NOMO-1 treated with DMSO at 0.1 percent for 48 hours (cell line): ENCODE measurements around the gene ITGB8.

ENCODE experiments used
- DNase-seq: peaks from one replicate; lab custom pipeline; 2025; ENCODE audit not compliant: unreplicated experiment; lab: John Stamatoyannopoulos, UW

ITGB8 gene

DNA sequence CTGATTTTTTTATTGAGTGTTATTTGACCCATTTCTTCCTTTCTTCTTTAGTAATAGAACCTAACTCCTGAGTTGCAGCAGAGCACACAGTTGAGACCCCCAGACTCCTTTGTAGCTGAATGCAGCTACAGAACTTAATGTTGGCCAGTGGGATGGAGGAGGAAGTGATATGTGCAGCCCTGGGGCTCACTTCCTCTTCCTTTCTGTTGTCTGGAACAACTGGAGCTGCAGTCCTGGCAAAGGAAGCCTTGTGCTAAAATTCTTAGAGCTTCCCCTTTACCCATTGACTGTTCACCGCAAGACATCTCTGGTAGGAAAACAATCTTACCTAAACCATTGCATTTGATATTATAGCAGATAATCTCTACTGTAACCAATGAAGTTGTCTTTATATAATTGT is 86.6 kb downstream of the ITGB8 start:
- DNase-seq, result peak; percentile 87

DNA sequence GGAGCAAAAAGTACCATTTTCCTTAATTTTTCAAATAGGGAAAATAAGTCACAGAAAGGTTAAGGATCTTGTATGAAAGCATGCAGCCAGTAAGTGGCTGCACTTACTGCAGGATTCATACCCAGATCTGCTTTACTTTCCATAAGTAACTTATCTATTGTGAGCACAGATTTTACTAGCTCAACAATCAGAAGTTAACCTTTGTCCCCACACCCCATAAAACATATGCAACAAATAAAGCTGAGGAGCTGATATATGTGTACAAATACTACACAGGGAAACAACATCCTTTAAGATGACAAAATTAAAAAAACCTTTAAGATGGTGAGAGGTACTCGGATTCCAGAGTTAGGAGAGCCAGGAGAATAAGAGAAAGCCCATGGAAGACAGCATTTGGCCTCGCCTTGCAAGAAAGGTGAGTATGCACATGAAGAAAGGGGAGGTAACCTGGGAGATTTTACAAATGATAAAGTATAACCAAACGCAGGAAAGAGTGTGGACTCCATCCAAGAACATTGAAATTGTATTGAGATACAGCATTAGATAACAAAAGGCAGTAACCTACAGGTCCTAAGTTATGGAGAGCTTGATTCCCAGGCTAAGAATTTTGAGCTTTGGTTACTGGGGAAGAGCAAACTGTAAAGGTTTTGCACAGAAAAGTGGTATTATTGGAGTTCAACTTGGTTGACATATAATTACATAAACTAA is 87.1 kb downstream of the ITGB8 start:
- DNase-seq, result no peak

DNA sequence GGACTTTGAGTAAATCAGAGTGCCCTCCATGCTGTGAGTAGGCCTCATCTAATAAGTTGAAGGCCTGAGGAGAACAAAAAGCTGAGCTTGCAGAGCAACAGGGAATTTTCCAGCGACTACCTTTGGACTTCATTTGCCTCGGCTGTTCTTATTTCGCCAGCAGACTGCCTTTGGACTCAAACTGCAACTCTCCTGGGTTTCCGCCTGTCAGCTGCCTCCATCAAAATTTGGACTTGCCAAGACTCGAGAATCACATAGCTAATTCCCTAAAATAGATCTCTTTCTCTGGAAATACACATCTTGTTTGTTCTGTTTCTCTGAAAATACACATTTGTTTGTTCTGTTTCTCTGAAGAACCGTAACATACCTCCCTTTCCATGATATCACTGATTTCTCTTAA is 93.8 kb downstream of the ITGB8 start:
- DNase-seq, result no peak

DNA sequence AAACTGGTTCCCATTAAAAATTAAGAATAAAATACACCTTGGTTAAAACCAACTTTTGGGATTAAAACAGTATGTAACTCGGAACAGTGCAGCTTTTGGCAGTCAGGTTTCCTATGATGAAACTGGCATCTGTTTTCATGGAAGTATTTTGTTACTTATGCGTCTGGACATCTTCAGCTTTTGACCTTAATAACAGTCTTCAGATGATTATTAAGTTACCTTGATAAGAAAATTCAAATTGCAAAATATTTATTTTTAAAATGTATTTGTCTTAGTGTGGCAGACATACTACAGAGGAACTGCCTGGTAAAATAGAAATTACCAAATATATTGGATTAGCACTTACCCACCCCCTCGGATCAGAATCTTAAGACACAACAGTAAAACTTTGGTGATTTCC is 100.0 kb downstream of the ITGB8 start:
- DNase-seq, result no peak

DNA sequence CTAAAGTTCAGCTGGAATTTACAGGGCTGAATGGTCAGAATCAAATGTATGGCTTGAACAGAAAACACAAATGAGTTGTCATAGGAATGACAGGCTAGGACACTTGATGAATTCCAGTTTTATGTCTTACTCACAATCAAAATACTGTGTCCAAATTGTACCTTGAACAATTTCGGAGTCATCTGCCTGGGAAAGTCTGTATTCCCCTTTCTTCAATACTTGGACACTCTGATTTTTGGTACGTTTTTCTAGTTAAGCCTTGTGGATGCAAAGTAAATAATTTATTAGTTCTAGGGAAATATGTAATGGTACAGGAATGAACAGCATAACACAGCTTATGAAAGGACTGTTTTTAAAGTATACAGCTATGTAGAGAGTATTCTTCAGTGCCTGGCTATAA is 100.4 kb downstream of the ITGB8 start:
- no peak for DNase-seq

DNA sequence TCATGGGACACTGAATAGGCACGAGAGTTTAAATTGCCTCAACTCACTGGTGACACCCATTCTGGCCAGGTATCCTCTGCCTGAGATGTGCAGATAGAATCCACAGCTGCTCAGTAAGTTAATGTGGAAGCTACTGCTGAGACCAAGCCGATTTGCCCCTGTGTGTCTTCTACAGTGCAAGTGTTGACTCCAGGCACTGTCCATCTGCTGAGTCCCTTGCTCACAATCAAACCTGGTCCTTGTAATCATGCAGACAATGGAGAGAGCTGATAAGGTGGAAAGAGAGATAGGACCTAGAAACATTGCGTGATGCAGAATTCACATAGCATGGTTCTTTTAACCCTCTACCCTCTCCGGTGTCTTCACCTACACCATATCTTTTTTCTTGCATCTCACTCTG is 101.4 kb downstream of the ITGB8 start:
- DNase-seq, result no peak

DNA sequence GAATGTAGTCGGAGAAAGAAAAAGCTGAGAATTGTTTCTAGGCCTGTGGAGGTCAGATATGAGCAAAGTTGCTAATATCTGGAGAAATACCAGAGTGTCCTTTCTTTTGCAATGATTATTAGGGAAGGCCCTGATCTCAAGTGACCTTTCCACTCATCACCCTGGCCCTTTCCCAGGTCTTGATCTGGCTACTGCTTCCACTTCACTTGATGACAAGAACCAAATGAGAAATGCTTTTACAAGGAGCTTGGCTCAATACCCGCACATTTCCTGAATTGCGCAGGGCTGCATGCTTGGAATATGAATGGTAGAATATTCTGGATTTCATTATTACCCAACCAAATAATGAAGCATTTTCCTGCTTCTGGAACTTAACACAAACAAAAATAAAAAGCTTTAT is 104.6 kb downstream of the ITGB8 start:
- DNase-seq, result no peak

DNA sequence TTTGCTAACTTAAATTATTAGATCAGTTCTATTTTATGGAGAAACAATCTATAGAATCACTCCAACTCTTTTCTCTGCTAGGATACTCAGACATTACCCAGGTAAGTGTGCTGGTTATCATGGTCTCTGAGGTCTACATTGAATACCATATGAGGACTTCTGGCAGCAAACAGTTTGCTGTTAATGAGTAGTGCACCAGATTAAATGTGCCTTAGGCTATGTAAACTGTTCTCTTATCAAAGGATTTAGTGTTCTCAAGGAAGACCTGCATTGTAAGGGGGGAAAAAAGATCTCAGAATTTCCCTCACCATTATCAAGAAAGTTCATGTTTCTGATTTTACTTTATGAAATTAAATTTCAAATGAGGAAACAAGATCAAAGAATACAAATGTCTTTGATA is 107.5 kb downstream of the ITGB8 start:
- DNase-seq, result no peak

DNA sequence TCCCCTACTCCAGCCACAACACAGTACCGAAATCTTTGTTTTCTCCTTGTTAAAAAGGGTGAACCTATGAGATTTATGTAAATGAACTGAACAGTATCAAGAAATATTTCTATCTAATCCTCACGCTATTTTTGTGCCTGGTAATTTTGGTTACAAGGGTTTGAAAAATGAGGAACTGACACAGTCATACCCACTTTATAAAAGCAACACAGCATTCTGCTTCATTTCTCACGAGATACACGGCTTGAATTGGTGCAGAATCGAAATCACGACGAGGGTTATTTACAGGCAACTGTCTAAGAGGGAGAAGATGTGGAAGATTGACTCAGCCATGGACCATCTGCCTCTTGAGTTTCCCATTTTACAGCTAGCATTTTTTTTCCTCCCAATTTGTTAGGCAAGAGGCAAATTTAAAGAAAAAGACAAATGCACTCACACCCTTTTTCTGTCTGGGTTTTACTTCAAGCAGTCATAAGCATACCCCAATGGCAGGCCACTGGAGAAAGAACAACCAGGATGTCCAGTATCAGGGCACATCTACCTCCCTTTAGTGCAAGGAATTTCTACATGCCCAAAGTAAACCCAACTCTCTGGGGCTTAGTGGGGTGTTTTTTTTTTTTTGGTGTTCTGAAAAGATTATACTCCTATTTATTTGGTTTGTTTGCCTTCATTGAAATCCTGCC is 108.1 kb downstream of the ITGB8 start:
- peak; percentile 80 for DNase-seq

DNA sequence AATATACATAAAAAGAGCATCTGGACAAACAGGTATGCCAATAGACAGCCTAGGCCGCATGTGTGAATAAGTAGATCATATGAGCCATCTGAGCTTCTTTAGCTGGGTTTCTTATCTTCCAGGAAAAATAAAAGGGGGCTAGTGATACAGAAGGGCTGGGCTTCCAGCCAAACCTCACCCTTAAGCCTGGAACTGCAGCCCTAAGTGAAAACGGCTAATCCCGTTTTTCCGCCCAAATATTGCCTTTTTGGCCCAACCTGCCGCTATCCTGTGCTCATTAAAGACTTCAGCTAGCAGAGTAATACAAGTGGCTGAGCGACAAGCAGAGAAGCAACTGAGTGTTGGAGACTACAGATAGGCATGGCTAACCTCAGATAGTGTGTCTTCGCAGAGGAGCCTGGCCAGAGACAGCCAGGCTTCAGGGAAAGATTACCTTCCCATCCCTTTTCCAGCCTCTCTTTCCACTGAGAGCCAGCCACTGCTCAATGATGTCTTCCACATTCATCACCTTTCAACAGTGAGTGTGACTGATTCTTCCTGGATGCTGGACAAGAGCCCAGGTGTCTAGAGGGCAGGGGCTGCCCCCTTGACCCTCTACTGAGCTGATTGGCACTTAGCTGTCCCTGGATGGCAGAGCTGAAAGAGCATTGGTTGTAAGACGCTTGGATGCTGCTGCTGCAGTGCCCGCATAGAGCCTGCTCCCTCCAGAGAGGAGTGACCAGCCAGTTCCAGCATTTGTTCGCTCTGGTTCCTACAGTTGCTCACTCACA is 108.9 kb downstream of the ITGB8 start:
- no peak for DNase-seq

DNA sequence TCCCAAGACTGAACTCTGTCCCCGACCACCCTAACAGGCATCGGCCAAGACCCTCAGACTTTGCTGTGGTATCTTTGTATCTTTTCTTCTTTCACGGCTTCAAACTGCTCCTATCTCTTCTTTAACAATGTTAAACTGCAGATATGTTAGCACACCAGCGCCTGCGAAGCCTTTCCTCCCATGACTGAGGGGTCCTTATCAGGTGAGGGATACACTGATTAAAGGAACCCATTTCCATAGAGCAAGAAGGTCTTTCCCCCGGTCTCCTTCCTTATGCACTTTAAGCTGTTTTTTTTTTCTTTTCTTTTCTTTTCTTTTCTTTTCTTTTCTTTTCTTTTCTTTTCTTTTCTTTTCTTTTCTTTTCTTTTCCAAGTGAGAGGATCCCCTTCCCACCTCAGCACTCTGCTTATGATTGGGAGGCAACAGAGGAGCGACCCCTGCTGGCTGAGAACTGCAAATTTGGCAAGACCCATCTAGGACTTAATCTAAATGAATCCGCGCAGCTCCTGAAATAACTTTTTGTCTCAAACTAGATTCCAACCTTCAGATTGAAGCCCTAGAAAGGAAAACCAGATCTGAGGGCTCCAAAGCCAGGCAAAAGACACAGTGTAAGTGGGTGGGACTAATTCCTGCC is 109.9 kb downstream of the ITGB8 start:
- DNase-seq, result no peak

DNA sequence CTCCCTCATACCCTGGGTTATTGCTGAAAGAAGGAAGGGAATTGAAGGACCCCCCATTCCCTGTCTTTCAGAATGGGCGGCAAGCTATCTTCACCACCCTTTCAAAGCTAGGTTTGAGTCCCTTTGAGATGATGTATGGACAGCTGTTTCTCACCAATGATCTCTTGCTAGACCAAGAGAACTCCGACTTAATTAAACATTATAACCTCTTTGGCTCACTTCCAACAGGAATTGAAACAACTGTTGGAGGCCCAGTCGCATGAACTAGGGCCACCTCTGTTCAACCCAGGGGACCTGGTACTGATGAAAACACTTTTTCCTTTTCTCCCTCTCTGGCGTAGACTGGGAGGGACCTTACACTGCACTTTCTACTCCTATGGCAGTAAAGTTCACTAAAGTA is 110.6 kb downstream of the ITGB8 start:
- DNase-seq, result no peak

DNA sequence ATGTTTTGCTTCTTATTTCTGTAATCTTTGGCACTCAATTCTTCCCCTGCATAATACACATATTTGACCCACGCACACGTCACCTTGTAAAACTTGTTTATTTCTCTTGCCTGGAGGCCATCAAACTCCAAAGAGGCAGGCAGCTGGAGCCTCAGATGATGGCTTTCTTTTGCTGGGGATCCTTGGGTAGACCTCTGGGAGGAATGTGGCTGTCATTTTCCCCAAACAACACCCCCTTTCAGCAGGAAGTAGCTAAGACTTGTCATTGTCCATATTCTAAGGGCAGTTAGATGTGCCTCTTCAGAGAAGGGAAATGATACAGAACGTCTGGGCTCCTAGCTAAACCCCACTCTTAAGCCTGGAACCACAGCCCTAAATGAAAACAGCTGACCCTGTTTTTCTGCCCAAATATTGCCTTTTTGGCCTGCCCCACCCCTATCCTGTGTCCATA is 111.3 kb downstream of the ITGB8 start:
- DNase-seq, result no peak

DNA sequence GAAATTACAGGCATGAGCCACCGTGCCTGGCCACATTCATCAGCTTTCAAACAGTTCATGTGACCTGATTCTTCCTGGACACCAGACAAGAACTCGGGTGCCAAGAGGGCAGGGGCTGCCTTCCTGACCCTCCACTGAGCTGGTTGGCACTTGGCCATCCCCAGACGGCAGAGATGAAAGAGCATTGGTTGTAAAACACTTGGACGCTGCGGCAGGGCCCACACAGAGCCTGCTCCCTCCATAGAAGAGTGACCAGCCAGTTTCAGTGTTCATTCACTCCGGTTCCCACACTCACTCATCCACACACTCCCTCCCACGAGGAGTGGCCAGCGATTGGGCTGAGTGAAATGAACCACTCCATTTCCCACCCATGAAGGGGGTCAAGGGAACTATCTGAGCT is 112.3 kb downstream of the ITGB8 start:
- no peak for DNase-seq

DNA sequence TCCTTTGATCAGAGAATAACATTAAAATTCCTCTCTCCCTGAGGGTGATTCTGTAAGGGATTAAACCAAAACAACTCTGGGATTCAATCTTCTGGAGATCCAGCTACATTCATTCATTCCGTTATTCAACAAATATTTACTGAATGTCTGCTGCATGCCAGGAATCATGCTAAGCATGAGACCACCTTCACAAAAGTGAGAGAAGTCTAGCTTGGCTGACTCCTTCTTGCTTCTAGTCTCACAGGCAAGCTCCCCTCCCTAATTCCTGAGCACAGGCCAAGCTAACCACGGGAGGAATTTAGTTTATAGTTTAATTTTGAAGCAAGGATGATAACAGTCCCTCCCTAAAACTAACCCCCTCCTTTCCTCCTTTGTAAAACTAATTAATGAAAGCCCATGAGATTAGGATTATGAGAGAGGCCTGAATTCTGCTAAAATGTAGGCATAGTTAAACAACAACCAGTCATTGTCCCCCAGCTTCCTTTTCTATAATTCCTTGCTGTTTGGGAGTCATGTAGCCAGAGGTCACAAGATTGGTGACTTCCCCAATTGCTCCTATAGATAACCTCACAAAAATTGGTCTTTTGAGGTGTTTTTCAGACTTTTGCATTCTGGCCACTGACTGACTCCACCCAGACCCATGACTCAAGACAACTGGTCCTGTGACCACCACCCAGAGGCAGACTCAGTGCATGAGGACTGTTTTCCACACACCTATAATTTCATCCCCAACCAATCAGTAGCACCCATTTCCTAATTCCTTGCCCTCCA is 113.5 kb downstream of the ITGB8 start:
- no peak for DNase-seq

DNA sequence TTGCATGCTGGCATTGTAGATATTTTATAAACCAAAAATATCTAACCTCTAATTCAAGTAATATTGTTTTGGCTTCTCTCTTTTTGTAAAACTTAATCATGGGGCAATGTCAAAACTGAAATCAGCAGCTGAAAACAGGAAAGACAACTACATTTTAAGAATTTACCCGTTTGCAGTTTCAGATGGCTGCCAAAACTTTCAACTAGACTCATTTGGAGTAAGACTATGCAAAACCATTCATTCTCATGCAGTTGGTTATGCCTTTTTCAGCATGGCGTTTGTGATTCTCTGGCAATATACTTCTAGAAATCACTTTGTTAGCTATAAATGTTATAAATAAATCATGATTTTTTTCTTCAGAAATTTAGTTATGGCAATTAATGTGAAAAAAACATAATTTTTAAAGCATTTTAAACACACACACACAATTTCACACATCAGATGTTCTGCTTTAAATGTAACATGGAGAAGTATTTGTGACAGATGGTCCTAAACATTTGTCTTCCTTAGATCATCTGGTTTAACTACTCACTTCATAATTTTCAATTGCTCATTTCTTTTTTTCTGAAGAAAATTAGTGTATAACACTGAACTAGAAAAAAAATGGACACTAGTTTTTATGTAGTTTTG is 116.4 kb downstream of the ITGB8 start:
- no peak for DNase-seq

DNA sequence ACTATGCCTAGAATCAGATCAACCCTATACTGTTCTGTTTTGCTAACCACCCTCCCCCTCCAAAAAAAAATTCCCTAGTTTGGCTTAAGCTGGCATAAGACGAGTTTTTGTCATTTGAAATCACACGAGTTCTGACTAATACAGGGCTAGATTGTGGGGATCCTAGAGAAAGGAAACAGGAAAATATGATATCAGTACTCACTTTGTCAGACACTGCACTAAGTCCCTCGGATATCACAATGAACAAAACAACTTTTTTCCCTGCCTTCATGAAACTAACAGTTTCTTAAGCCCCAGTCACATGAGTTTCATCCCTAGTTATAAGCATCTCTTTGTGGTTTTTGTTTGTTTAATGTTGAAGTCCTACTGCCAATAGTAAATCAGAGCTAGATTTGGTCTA is 118.5 kb downstream of the ITGB8 start:
- no peak for DNase-seq

DNA sequence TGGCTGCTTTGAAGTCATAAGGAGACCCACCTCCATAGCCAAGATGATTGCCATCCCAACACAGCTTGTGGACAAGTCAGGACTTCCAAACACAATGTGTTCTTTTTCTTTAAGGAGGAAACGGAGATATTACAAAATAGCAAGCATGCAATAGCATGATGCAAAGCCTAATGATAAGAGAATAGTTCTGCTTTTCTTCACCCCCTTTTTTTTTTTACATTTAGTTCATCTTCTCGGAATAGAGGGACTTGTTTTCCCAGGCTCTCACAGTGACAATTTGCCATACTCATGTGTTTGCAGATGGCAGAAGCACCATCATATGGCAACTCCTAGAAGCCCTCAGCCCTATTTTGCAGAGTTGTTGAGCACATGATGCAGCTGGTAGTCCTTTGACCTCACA is 119.8 kb downstream of the ITGB8 start:
- DNase-seq, result peak; percentile 69

DNA sequence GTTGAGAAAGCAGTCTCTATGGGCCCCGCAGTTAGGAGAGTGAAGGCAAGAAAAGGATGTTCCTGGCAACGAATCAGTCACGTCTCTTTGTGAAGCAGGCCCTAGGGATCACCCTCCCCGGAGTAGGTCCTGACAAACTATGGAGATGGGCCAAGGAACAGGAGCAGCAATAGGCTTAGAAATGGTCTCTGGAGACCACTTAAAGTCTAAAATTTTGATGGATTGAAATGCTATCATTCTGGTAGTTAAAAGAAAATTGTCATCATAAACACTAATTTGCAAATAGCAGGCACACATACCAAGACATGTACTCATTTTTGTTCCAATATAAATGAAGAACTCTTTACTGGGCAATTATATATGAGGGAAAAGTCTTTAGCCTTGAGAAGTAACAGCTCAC is 123.5 kb downstream of the ITGB8 start:
- no peak for DNase-seq

DNA sequence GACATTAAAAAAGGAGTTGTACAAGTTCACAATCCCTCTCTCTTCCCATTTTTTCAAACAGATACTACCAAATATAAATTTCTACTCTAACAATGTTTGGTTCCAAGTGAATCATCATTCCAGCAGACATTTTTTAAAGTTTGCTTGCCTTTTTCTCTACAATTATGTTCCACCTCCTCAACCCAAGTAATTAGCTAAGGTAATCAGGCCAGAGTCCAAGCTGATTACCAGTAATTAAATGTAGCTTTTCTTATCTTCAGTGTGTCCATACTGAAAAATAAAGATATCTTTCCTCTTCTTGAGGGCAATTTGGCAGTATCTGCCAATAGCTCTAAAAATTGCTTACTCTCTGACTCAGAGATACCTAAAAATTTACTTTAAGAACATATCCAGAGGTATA is 126.0 kb downstream of the ITGB8 start:
- DNase-seq, result no peak
